Measurements from ENCODE around the gene LLCFC1. TPM values are rescaled to one million over a fixed set of nuclear protein-coding genes. Genes with fewer than 3 reads are reported as not detected.

LLCFC1 gene
- total RNA-seq (2021) = not detected in 3 replicates
- not detected for Bru-seq, nascent RNA
- long read RNA-seq, experiment 1 = 0 reads
- long read RNA-seq, experiment 2 = 0 reads
- long read RNA-seq, experiment 3 = 0 reads

- ATAC-seq (peak; percentile 96), DNase-seq (ENCODE audit: low spot score) (peak; percentile 63)
- ChIA-PET CTCF (interaction anchor here (0.6 to 1.8 kb wide), 5 partner anchors 9 to 441 kb away, joined by 3 to 9 read pairs (median 4); no protein-coding TSS in a partner anchor), POLR2A (no interaction called here)
- no peak within 1 kb of the TSS for H3K27ac Mint-ChIP-seq
- no peak within 1 kb of the TSS for H3K4me3 Mint-ChIP-seq
- H3K4me1 Mint-ChIP-seq = no peaks in the 10 kb centered on the region
- no peaks in the 10 kb centered on the region for H3K27me3 Mint-ChIP-seq (ENCODE audit: low read depth)
- H3K36me3 Mint-ChIP-seq = no peaks in the 10 kb centered on the region
- no peaks in the 10 kb centered on the region for H3K9me3 Mint-ChIP-seq
- TF ChIP-seq, protein P1, sequence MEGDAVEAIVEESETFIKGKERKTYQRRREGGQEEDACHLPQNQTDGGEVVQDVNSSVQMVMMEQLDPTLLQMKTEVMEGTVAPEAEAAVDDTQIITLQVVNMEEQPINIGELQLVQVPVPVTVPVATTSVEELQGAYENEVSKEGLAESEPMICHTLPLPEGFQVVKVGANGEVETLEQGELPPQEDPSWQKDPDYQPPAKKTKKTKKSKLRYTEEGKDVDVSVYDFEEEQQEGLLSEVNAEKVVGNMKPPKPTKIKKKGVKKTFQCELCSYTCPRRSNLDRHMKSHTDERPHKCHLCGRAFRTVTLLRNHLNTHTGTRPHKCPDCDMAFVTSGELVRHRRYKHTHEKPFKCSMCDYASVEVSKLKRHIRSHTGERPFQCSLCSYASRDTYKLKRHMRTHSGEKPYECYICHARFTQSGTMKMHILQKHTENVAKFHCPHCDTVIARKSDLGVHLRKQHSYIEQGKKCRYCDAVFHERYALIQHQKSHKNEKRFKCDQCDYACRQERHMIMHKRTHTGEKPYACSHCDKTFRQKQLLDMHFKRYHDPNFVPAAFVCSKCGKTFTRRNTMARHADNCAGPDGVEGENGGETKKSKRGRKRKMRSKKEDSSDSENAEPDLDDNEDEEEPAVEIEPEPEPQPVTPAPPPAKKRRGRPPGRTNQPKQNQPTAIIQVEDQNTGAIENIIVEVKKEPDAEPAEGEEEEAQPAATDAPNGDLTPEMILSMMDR (IDR thresholded peaks at IDR 0.05) = peak; percentile 46; the same call in 1 of the 2 replicates
- no peak for TF ChIP-seq ZNF232 (CRISPR knock-in tag; IDR thresholded peaks at IDR 0.05)
Measured at GRCh38 chr7:142939226-142939910, at the start of gene LLCFC1. Gene LLCFC1 (plus strand): TSS chr7:142939484. CDS start chr7:142939622, 138 bp downstream.

GRCh38 chr7:142889816-142890215, 49.5 kb upstream of the LLCFC1 start:
- ATAC-seq (no peak), DNase-seq (ENCODE audit: low spot score) (no peak)
- TF ChIP-seq E2F1 (CRISPR knock-in tag; IDR thresholded peaks at IDR 0.05) (no peak), CREM (CRISPR knock-in tag; IDR thresholded peaks at IDR 0.05) (no peak), ZNF416 (CRISPR knock-in tag; IDR thresholded peaks at IDR 0.05) (no peak), CBFB (CRISPR knock-in tag; IDR thresholded peaks at IDR 0.05; ENCODE audit: low read depth) (no peak), JUN (CRISPR knock-in tag; IDR thresholded peaks at IDR 0.05) (no peak), ELF4 (CRISPR knock-in tag; IDR thresholded peaks at IDR 0.05; ENCODE audit: low read depth) (no peak), TEAD4 (CRISPR knock-in tag; IDR thresholded peaks at IDR 0.05) (no peak), TEAD1 (CRISPR knock-in tag; IDR thresholded peaks at IDR 0.05) (no peak)
- TF ChIP-seq, protein P2, sequence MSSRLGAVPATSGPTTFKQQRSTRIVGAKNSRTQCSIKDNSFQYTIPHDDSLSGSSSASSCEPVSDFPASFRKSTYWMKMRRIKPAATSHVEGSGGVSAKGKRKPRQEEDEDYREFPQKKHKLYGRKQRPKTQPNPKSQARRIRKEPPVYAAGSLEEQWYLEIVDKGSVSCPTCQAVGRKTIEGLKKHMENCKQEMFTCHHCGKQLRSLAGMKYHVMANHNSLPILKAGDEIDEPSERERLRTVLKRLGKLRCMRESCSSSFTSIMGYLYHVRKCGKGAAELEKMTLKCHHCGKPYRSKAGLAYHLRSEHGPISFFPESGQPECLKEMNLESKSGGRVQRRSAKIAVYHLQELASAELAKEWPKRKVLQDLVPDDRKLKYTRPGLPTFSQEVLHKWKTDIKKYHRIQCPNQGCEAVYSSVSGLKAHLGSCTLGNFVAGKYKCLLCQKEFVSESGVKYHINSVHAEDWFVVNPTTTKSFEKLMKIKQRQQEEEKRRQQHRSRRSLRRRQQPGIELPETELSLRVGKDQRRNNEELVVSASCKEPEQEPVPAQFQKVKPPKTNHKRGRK (CRISPR knock-in tag; IDR thresholded peaks at IDR 0.05; ENCODE audit: borderline replicate concordance) = no peak
- TF ChIP-seq, protein P3, sequence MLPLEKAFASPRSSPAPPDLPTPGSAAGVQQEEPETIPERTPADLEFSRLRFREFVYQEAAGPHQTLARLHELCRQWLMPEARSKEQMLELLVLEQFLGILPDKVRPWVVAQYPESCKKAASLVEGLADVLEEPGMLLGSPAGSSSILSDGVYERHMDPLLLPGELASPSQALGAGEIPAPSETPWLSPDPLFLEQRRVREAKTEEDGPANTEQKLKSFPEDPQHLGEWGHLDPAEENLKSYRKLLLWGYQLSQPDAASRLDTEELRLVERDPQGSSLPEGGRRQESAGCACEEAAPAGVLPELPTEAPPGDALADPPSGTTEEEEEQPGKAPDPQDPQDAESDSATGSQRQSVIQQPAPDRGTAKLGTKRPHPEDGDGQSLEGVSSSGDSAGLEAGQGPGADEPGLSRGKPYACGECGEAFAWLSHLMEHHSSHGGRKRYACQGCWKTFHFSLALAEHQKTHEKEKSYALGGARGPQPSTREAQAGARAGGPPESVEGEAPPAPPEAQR (CRISPR knock-in tag; IDR thresholded peaks at IDR 0.05) = no peak
- ChIA-PET POLR2A (no interaction called here), CTCF (no interaction called here)
- H3K36me3 Mint-ChIP-seq = no peaks in the 10 kb centered on the region
- H3K27ac Mint-ChIP-seq = no peak overlapping the region
- H3K4me3 Mint-ChIP-seq = no peak overlapping the region
- H3K27me3 Mint-ChIP-seq (ENCODE audit: low read depth) = no peaks in the 10 kb centered on the region; the same call in 1 of the 2 replicates
- peaks cover 7% of the 10 kb centered on the region for H3K9me3 Mint-ChIP-seq
- H3K4me1 Mint-ChIP-seq = peaks cover 8% of the 10 kb centered on the region

GRCh38 chr7:142890874-142891485, 48.3 kb upstream of the LLCFC1 start:
- no peak for ATAC-seq
- ChIA-PET CTCF (no interaction called here), POLR2A (no interaction called here)
- Mint-ChIP-seq H3K27ac (no peak overlapping the region), H3K4me3 (no peak overlapping the region), H3K9me3 (peaks cover 7% of the 10 kb centered on the region), H3K36me3 (no peaks in the 10 kb centered on the region), H3K4me1 (peaks cover 3% of the 10 kb centered on the region), H3K27me3 (ENCODE audit: low read depth) (no peaks in the 10 kb centered on the region; the same call in 1 of the 2 replicates)
- no peak for DNase-seq (ENCODE audit: low spot score)
- TF ChIP-seq NFYB (CRISPR knock-in tag; conservative IDR thresholded peaks at IDR 0.05; ENCODE audit: low read depth) = no peak
- no peak for TF ChIP-seq MAX (CRISPR knock-in tag; IDR thresholded peaks at IDR 0.05)
- no peak for TF ChIP-seq PRRX2 (CRISPR knock-in tag; IDR thresholded peaks at IDR 0.05)
- TF ChIP-seq, protein P4, sequence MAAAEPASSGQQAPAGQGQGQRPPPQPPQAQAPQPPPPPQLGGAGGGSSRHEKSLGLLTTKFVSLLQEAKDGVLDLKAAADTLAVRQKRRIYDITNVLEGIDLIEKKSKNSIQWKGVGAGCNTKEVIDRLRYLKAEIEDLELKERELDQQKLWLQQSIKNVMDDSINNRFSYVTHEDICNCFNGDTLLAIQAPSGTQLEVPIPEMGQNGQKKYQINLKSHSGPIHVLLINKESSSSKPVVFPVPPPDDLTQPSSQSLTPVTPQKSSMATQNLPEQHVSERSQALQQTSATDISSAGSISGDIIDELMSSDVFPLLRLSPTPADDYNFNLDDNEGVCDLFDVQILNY (CRISPR knock-in tag; IDR thresholded peaks at IDR 0.05) = no peak
- no peak for TF ChIP-seq GRHL2 (CRISPR knock-in tag; IDR thresholded peaks at IDR 0.05; ENCODE audit: insufficient replicate concordance, severe bottlenecking)
- TF ChIP-seq NR1H2 (CRISPR knock-in tag; IDR thresholded peaks at IDR 0.05) = no peak
- TF ChIP-seq NFATC4 (CRISPR knock-in tag; IDR thresholded peaks at IDR 0.05) = no peak
- TF ChIP-seq, protein P5, sequence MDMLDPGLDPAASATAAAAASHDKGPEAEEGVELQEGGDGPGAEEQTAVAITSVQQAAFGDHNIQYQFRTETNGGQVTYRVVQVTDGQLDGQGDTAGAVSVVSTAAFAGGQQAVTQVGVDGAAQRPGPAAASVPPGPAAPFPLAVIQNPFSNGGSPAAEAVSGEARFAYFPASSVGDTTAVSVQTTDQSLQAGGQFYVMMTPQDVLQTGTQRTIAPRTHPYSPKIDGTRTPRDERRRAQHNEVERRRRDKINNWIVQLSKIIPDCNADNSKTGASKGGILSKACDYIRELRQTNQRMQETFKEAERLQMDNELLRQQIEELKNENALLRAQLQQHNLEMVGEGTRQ (CRISPR knock-in tag; IDR thresholded peaks at IDR 0.05) = no peak
